GM12878 (cell line): ENCODE measurements around the gene SLCO1C1. TPM values are rescaled to one million over a fixed set of nuclear protein-coding genes. Genes with fewer than 3 reads are reported as not detected.

Experiments used
- ATAC-seq: fragments of 200-7000 bp; cut with Tn5 transposase; 3 replicates; pipeline ENCODE4 v1.9.1; 2020; ENCODE audit warnings: mild to moderate bottlenecking, moderate library complexity
- BruUV-seq: library from RNA; stranded (reverse); fragments of 400-500 nt; replicated peaks from 2 replicates; lab custom pipeline; 2021; lab: Mats Ljungman, UMichigan
- CTCF ChIA-PET: fragments of 300-600 bp; sonication (Branson Sonifier 250); formaldehyde crosslinking; extraction: SDS; loops from one replicate; lab custom pipeline; 2021; ENCODE audit warnings: inconsistent platforms; lab: Yijun Ruan, JAX
- POLR2A ChIA-PET: fragments of 350-600 bp; formaldehyde crosslinking; extraction: SDS; loops from one replicate; lab custom pipeline; 2021; ENCODE audit warnings: inconsistent platforms; lab: Charles Lee
- RAD21 ChIA-PET: fragments of 300-600 bp; sonication (Branson Sonifier 250); formaldehyde crosslinking; loops from one replicate; lab custom pipeline; 2023; ENCODE audit warnings: antibody characterized with exemption; ENCODE audit not compliant: unreplicated experiment; lab: Charles Lee
- SMC1A ChIA-PET: fragments of 300-600 bp; sonication (Branson Sonifier 250); formaldehyde crosslinking; loops from one replicate; lab custom pipeline; 2023; ENCODE audit not compliant: unreplicated experiment, uncharacterized antibody; lab: Charles Lee
- DNase-seq: peaks from one replicate; pipeline ENCODE4 v3.0.0-alpha.2; 2011; ENCODE audit warnings: low read depth, low spot score
- FAIRE-seq: peaks from 3 replicates; lab custom pipeline; 2011; peaks lifted over from hg19 to GRCh38; lab: Jason Lieb, UNC
- H2AFZ ChIP-seq: 2 replicates; pipeline ENCODE4 v1.6.0; 2011; ENCODE audit warnings: low read depth, low read length, control low read depth; ENCODE audit not compliant: control insufficient read depth
- H3K27ac ChIP-seq: 2 replicates; pipeline ENCODE4 v1.5.1; 2011; ENCODE audit warnings: control low read depth; ENCODE audit not compliant: control insufficient read depth, insufficient read depth
- H3K27me3 ChIP-seq, 2 experiments: replicated peaks in 1 of 2; 2 replicates each; pipeline versions ENCODE4 v1.6.0 to v1.6.1; 2011; ENCODE audit warnings: low read length in 1 of 2; ENCODE audit not compliant: control insufficient read depth in 2 of 2, insufficient read depth in 2 of 2
- H3K36me3 ChIP-seq, 2 experiments: 2 replicates each; pipeline ENCODE4 v1.5.1; 2011; ENCODE audit warnings: low read length in 1 of 2; ENCODE audit not compliant: control insufficient read depth in 2 of 2, insufficient read depth in 2 of 2
- H3K4me1 ChIP-seq: 2 replicates; pipeline ENCODE4 v1.6.1; 2011; ENCODE audit warnings: mild to moderate bottlenecking, low read length, moderate library complexity, mixed read lengths; ENCODE audit not compliant: control insufficient read depth, insufficient read depth
- H3K4me2 ChIP-seq: 2 replicates; pipeline ENCODE4 v1.6.0; 2011; ENCODE audit warnings: control low read depth; ENCODE audit not compliant: control insufficient read depth, insufficient read depth
- H3K4me3 ChIP-seq: fragments of 200-600 bp; sonication (generic); 2 replicates; pipeline ENCODE4 v1.5.1; 2016
- H3K79me2 ChIP-seq: 2 replicates; pipeline ENCODE4 v1.6.0; 2011; ENCODE audit warnings: low read length; ENCODE audit not compliant: control insufficient read depth, insufficient read depth
- H3K9ac ChIP-seq: 2 replicates; pipeline ENCODE4 v1.8.0; 2011; ENCODE audit warnings: low read length, control low read depth, mixed read lengths; ENCODE audit not compliant: control insufficient read depth, insufficient read depth
- H3K9me3 ChIP-seq: replicated peaks from 3 replicates; pipeline ENCODE4 v1.5.1; 2011; ENCODE audit warnings: mild to moderate bottlenecking, low read length; ENCODE audit not compliant: control insufficient read depth, insufficient read depth
- H4K20me1 ChIP-seq: 2 replicates; pipeline ENCODE4 v1.6.0; 2011; ENCODE audit not compliant: control insufficient read depth, insufficient read depth
- CEBPZ ChIP-seq: fragments of 150-350 bp; IDR thresholded peaks from 2 replicates; pipeline ENCODE4 v1.6.1; 2016; ENCODE audit warnings: low read depth, low read length
- ESRRA ChIP-seq: IDR thresholded peaks from 2 replicates; pipeline ENCODE4 v1.6.1; 2012; ENCODE audit warnings: mild to moderate bottlenecking, low read length, improper control_type of control experiment
- FOXK2 ChIP-seq: fragments of 450-650 bp; IDR thresholded peaks from 2 replicates; pipeline ENCODE4 v1.6.1; 2017; ENCODE audit warnings: mild to moderate bottlenecking, moderate library complexity
- MTA2 ChIP-seq: fragments of 450-650 bp; IDR thresholded peaks from 2 replicates; pipeline ENCODE4 v1.6.1; 2016; ENCODE audit warnings: low read depth, mild to moderate bottlenecking, moderate library complexity
- NFYA ChIP-seq: IDR thresholded peaks from 2 replicates; pipeline ENCODE4 v1.6.1; 2011; ENCODE audit warnings: low read depth, mild to moderate bottlenecking, low read length, improper control_type of control experiment, borderline replicate concordance
- POLR2AphosphoS5 ChIP-seq: IDR thresholded peaks from 2 replicates; pipeline ENCODE4 v1.6.1; 2011; ENCODE audit warnings: mild to moderate bottlenecking, low read length, inconsistent platforms
- SMAD5 ChIP-seq: IDR thresholded peaks from 2 replicates; pipeline ENCODE4 v1.6.1; 2016; ENCODE audit warnings: antibody characterized with exemption, low read depth
- SREBF2 ChIP-seq: IDR thresholded peaks from 2 replicates; pipeline ENCODE4 v1.6.1; 2012; ENCODE audit warnings: mild to moderate bottlenecking, low read length
- YY1 ChIP-seq: IDR thresholded peaks from 2 replicates; pipeline ENCODE4 v1.6.1; 2011; ENCODE audit warnings: low read depth, mild to moderate bottlenecking, low read length
- WGBS: methylation state at CpG from one replicate; pipeline ENCODE4 v1.1.6; 2016; ENCODE audit warnings: low lambda C conversion rate; ENCODE audit not compliant: insufficient replicate concordance, insufficient coverage; ENCODE audit errors: missing lambda C conversion rate; 5-methylcytosine and 5-hydroxymethylcytosine counted together
- in situ Hi-C: fragments of 300-500 bp; cut with MboI; formaldehyde crosslinking; loops from 9 replicates; pipeline ENCODE4 v1.14.3; 2018; ENCODE audit warnings: mixed read lengths
- intact Hi-C: fragments of 100-400 bp; cut with micrococcal nuclease; formaldehyde crosslinking; loops from one replicate; pipeline ENCODE4 v1.14.2; 2022; ENCODE audit not compliant: unreplicated experiment
- polyA plus RNA-seq, 11 experiments: library from polyadenylated mRNA; depleted of rRNA in 4 of 11; unstranded in 6 of 11; stranded (reverse) in 5 of 11; fragments of >200 nt; fragmentation: Nextera tagmentation in 4 of 11; fragmentation: Illumina TruSeq in 1 of 11; extraction: Ambion mirVana in 4 of 11; extraction: Trizol in 1 of 11; gene quantifications; 1 replicate in 1 of 11; 2 replicates in 10 of 11; pipeline versions ENCODE4 v1.2.1 to v1.2.3, GENCODE V29; 2011 to 2016; ENCODE audit warnings: inconsistent platforms in 2 of 11, missing spikeins in 2 of 11, low read depth in 1 of 11
- total RNA-seq, 4 experiments: library from RNA; depleted of rRNA in 3 of 4; stranded (reverse); fragments of >200 nt in 3 of 4; fragmentation: Illumina TruSeq in 1 of 4; extraction: Trizol in 1 of 4; gene quantifications; 2 replicates each; pipeline versions ENCODE4 v1.2.1 to v1.2.3, GENCODE V29; 2013 to 2021
- TF ChIP-seq, protein P1 (sequence below): IDR thresholded peaks from 2 replicates; pipeline ENCODE4 v1.6.1; 2011; ENCODE audit warnings: borderline replicate concordance, low read depth, mild to moderate bottlenecking, moderate library complexity, mixed read lengths, low read length; ENCODE audit not compliant: insufficient read depth; ENCODE audit errors: extremely low read length

SLCO1C1 gene
- total and polyA plus RNA-seq, 10 of the 15 experiments (the other 5 are each of a cell fraction or from before 2014, with no cell fraction given) = 0.22 TPM; not detected in 9

DNA sequence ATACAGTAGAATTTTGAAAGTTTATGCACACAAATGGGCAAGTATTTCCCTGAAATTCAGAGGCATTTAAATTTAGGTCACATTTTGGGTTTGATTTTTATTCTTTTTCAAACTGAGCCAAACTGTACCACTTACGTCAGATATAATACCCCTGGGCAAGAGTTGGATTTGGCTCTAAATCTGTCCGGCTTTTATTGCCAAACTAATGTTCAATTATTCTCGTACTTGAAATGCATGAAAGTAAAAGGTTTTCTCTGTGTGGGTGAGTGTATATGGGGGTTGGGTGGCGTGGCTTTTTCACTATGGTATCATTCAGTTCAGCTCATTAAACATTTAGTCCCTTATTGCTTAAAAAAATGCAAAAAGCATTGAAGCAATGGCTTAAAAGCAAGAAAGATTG lies 55.9 kb downstream of the SLCO1C1 start:
- no TSS peak for BruUV-seq
- WGBS = 19% methylated on average over 4 of the region's 4 CpGs

More for the DNA sequence above, 55.9 kb downstream of the SLCO1C1 start:
- ChIA-PET CTCF (no interaction called here), POLR2A (no interaction called here), RAD21 (no interaction called here), SMC1A (interaction anchor here (0.7 kb wide), 1 partner anchor 60 kb away, joined by 3 read pairs; no protein-coding TSS in a partner anchor)
- FAIRE-seq (no peak), ATAC-seq (no peak), DNase-seq (no peak)
- no peak overlapping the region for H3K4me2 ChIP-seq
- no peaks in the 10 kb centered on the region for H3K36me3 ChIP-seq
- H2AFZ ChIP-seq = no peak overlapping the region
- no peak overlapping the region for H3K4me3 ChIP-seq
- no peak overlapping the region for H3K27ac ChIP-seq
- no peaks in the 10 kb centered on the region for H3K27me3 ChIP-seq
- intact Hi-C loops = no loop called here
- no peaks in the 10 kb centered on the region for H4K20me1 ChIP-seq
- in situ Hi-C loops = no loop called here
- H3K4me1 ChIP-seq = no peaks in the 10 kb centered on the region
- H3K79me2 ChIP-seq = no peaks in the 10 kb centered on the region
- TF ChIP-seq ESRRA = no peak
- TF ChIP-seq POLR2AphosphoS5 = no peak
- TF ChIP-seq FOXK2 = no peak
- TF ChIP-seq MTA2 = no peak
- TF ChIP-seq SREBF2 = no peak
- no peak for TF ChIP-seq CEBPZ
- TF ChIP-seq YY1 = no peak
- TF ChIP-seq NFYA = no peak
- TF ChIP-seq, protein P1, sequence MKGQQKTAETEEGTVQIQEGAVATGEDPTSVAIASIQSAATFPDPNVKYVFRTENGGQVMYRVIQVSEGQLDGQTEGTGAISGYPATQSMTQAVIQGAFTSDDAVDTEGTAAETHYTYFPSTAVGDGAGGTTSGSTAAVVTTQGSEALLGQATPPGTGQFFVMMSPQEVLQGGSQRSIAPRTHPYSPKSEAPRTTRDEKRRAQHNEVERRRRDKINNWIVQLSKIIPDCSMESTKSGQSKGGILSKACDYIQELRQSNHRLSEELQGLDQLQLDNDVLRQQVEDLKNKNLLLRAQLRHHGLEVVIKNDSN = no peak
- TF ChIP-seq SMAD5 = no peak
- H3K9me3 ChIP-seq = no peaks in the 10 kb centered on the region
- no peak overlapping the region for H3K9ac ChIP-seq
